GM12891 (cell line): ENCODE results near the gene SRGAP3.

Source experiments
- POLR2A ChIP-seq: IDR thresholded peaks from 2 replicates; pipeline ENCODE4 v1.6.1; 2011; ENCODE audit warnings: low read depth, low read length, control low read depth
- TAF1 ChIP-seq: IDR thresholded peaks from 2 replicates; pipeline ENCODE4 v1.6.1; 2011; ENCODE audit warnings: low read depth, low read length, control low read depth

DNA sequence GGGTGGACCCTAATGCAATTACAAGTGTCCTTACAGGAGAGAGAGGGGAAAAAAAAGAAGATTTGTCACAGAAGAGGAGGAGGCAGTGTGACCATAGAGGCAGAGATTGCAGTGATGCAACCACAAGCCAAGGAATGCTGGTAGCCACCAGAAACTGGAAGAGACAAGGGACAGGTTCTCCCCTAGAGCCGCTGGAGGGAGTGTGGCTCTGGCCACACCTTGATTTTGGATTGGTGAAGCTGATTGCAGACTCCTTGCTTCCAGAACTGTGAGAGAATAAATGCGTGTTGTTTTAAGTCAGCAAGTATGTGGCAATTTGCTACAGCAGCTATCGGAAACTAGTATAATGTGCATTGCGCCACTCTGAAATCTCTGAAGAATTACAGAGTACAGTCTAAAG lies 110.1 kb downstream of the SRGAP3 start:
- TF ChIP-seq POLR2A (no peak), TAF1 (no peak)
